ENCODE data around the gene ZCCHC17.

The ZCCHC17 gene

DNA sequence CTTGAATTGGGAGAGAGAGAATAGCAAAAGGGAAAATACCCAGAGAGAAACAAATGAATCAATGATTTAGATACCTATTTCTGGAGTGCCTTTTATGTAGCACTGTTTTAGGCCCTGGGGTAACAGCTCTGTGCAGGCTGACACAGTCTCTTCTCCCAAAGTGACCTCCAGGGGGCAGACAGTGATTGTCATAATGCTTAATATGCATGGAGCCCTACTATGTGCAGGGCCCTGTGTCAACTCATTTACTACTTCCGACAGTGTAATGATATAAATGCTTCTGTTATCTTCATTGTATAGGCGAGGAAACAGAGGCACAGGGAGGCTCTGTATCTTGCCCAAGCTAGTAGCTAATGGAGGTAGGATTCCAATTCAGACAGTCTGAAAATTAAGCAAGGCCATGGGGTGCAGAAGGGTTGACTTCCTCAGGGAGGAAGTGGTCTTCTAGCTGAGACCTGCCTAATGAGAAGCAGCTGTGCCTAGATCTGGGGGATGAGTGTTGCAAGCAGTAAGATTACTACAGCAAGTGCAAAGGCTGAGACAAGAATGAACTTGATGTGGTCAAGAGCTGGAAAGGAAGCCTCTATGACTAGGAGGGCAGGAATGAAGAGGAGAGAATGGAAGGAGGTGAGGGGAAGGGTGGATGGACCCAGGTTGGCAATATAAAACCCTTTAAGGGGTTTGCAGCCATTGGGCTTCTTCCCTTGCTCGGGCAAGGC lies 100.0 kb downstream of the ZCCHC17 start:
- no peak for FAIRE-seq

DNA sequence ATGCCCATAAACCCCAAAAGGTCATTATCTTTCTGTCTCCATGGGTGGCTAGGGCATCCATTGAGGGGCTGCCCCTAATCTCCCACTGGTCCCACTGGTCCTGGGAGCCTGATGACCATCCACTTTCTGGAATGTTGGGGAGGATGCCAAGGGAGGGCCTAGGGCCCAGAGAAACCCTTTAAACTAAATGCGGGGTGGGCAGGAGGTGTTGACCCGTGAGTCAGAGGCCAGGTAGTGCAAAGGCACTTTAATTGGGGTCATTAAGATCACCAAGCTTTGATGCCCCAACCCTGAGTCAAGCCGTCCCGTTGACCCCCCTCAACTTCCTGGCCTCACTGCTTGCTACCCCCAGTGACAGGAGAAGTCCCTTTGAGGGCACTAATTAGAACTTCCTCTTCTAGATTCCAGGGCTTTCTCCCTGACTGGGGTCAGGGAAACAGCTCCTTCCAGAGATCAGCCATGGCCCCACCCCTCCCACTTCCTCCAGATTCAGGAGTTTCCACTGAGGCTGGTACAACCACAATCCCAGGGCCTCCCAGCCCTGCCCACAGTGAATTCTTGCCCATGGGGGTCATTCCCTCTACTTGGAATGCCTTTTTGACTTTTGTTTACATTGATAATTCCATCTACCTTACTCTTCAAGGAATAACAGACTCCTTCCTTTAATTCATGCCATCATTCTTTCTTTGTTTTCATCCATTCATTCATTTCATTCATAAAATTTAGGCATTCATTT lies 100.7 kb downstream of the ZCCHC17 start:
- FAIRE-seq = no peak

DNA sequence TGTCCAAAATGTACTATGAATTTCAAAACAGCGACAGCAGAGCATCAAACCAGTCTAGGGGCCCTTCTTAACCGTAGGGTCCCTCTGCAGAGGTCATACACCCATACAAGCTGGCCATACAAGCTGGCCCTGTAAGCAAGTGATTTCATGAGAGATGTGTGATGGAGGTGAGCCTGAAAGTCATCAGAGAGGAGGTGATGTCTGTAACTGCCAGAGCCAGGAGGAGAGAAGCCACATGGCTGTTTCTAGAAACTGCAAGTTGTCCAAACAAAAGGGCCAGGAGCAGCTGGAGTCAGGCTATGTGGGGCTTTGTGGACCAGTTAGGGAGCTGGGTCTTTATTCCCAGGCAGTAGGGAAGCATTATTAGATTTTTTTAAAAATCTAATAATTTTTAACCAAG lies 101.4 kb downstream of the ZCCHC17 start:
- no peak for FAIRE-seq

DNA sequence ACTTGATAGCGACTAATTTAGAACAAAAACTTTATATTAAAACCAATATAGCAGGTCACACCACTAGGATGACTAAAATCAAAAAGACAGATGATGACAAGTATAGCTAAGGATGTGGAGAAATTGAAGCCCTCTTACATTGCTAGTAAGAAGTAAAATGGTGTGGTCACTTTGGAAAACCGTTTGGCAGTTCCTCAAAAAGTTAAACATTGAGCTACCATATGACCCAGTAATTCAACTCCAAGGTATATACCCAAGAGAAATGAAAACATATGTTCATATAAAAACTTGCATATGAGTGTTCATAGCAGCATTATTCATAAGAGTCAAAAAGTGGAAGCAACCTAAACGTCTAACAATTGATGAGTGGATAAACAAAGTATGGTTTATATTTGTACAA lies 103.1 kb downstream of the ZCCHC17 start:
- FAIRE-seq = no peak

DNA sequence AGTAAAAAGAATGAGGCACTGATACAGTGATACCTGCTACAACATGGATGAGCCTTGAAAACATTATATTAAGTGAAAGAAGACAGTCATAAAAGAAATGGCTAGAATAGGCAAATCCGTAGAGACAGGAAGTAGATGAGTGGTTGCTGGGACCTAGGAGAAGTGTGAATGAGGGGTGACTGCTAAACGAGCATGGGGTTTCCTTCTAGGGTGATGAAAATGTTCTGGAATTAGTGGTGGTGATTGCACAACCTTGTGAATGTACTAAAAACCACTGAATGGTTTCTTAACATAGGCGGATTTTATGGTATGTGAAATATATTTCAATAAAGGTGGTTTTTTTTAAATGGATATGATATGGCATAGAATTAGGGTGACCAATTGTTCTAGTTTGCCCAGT lies 103.6 kb downstream of the ZCCHC17 start:
- no peak for FAIRE-seq

DNA sequence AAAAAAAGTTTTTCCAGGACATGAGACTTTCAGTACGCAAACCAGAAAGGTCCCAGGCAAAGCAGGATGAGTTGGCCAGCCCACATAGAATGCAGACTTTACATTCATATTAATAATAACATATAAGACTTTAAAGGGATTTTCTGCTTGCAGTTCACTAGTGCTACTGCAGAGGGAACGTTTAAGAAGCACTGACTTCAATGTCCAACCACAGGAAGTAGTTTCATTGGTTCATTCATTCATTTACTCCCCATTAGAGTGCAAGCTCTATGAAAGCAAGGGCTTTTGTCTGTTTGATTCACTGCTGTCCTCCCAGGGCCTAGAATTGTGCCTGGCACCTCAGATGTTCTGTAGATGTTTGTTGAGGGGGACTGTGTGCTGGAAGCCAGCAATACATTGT lies 104.4 kb downstream of the ZCCHC17 start:
- FAIRE-seq = no peak

DNA sequence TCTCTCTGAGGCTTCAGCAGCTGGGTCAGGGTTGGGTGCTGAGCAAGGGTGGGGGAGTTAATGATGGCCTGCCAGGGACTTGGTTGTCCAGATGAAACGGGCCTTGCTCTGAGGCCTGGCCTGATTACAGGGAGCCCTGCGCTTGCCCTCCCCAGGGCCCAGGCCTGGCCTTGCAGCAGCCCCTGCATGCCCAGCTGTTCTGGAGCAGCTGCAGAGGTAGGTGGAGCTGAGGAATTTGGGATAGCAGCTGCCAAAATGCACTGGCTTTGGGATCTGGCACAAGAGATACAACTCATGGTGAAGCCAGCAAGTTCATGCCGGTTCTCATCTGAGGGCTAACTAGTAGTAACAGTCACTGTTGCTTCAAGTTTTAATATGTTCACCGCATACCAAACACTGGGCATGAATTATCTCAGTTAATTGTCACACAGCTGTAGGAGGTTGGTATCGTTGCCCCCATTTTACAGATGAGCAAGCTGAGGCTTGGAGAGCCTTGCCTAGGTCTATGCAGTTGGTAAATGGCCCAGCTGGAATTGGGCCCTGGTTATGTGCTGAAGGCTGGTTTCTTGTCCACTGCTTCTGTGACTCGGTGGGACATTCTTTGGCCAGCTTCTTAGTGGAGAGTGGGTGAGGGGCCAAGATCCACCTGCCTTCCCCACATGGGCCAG lies 108.9 kb downstream of the ZCCHC17 start:
- FAIRE-seq = no peak

DNA sequence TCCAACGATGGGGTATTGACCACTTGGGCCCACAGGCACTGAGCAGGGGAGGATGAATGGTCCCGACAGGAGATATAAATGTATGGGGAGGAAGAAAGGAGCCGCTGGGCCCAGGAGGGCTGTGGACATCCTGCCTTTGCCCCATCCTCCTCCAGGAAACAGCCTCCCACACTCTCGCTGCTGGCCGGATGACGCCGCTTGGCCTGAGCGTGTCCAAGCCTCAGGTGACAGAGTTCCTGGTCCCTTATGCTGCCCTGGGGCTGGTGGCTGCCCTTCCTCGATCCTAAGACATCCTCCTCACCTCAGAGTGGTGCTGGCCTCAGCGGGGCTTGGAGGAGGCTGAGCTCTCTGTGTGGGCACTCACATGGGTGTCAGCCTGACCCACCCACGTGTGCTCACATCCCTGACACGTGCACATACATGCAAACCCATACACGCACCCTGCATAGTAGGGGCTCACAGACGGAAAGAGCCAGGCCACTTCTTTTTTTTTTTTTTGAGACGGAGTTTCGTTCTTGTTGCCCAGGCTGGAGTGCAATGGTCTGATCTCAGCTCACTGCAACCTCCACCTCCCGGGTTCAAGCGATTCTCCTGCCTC lies 110.3 kb downstream of the ZCCHC17 start:
- FAIRE-seq = no peak

DNA sequence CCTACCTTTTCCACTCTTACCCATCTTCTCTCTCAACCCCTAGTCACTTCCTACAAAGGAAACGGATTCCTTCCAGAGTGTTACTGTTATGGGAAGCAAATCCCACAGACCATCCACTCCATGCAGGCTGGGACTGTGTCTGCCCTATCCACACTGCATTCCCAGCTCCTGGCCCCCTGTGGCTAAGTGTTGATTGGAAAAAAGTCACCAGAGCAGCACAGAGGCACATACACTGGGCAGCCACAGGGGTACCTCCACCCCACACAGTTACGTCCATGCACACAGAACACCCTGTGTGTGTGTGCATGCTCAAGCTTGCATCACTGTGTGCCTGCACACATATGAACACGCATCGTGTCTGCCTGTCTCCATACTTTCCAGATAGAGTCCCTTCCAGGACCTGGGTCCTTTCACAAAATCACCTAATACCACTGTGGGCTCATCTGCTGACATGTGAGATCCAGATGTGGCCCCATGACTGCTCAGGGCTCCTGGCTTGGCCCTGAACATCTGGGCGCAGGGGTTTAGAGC lies 112.0 kb downstream of the ZCCHC17 start:
- no peak for FAIRE-seq

DNA sequence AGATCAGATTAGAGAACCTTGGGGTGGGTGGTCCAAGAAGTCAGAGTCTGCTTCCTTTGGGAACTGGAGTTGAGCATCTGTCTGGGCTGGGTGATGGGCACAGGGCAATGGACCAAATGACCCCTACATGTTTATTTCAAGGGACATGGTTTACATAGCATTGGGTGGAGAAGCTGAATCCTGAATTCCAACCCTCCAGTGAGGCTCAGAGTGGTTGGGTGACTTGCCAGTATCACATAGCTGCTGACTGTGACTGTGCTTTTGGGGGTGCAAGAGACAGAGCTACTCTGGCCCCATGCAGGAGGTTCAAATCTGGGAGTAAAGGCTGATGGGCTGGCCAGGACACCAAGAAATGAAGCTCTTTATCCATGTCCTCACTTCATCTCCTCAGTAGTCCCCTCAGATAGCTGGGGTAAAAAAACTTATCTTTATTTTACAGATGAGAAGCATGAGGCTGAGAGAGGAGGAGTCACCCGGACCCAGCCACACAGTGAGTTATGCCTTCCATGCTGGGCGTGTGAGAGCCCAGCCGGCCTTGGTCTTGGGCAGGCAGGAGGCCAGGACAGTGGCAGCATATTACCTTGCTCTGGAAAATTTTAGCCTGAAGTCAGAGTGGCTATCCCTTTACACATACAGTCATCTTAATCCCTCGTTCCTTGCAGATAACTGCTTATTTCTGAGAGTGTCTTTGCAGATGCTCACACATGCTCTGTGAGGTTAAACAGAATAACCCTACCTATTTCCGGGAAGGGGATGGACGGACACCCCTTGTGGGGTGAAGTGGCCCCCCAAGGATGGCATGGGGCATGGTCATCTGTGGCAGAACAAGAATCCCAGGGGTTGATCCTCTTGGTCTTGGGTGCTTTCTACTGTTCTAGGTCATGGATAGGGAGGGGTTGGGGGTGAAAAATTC lies 113.4 kb downstream of the ZCCHC17 start:
- FAIRE-seq = no peak

DNA sequence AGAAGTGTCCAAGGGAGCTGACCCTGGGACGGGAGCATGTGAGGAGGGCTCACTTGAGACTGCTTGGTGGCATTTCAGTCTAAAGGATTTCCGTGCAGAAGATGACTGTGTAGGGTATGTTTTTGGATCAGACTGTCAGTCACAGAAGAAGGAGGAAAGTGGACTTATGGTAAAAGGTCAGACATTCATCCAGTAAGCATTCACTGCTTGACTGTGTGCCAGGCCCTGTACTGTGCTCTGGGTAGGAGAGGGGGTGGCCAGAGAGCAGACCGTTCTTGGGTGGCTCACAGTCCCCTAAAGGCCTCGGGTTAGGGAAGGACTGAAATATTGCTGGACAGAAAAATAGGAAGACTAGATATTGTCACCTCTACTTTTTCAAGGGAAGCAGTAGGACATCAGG lies 114.0 kb downstream of the ZCCHC17 start:
- FAIRE-seq = no peak

DNA sequence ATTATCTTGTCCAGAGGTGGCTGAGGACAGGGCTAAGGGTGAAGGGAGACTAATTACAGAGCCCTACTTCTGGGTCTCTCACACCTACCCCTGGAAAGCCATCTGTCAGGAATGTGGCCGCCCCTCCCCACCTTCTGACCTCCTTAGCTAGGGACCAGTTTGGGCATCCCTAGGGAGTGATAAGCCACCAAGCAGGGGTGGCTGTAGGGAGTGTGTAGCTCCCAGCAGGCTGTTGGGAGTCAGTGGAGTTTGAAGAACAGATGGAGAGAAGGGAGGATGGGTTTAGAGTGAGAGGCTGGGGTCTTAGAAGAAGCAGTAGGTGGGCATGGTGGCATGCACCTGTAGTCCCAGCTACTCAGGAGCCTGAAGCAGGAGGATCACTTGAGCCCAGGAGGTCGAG lies 115.4 kb downstream of the ZCCHC17 start:
- no peak for FAIRE-seq

DNA sequence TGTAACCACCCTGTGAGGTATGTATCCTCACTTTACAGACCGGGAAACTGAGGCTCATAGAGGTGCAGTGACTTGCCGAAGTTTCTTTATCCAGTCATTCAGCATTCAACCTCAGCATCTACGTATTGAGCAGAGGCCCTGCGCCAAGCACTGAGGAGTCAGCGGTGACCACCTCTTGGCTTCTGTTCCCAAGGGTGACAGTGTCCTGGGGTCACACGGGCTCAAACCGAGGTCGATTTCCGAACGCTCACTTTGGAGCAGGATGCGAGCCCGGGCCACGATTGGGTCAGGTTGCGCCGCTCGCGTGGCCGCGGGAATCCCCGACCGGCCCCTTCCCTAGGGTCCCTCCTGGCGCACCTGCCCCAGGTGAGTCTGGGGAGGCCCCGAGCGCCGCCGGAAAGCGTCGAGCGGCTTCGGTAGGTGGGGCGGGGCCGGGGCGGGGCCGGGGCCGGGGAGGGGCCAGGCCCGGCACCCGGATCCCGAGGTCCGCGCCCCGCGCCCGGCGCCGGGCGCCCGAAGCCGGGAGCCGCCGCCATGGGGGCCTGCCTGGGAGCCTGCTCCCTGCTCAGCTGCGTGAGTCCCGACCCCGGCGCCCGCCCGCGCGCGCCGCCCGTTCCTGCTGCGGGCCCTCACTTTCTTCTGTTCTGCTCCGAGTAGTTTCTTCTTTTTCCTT lies 116.0 kb downstream of the ZCCHC17 start, which contains the start of gene SERINC2:
TSS of gene SERINC2 (plus strand) at position 482 of the 673 bp plus-strand sequence. CDS start at position 535, 53 bp downstream.
- no peak for FAIRE-seq

DNA sequence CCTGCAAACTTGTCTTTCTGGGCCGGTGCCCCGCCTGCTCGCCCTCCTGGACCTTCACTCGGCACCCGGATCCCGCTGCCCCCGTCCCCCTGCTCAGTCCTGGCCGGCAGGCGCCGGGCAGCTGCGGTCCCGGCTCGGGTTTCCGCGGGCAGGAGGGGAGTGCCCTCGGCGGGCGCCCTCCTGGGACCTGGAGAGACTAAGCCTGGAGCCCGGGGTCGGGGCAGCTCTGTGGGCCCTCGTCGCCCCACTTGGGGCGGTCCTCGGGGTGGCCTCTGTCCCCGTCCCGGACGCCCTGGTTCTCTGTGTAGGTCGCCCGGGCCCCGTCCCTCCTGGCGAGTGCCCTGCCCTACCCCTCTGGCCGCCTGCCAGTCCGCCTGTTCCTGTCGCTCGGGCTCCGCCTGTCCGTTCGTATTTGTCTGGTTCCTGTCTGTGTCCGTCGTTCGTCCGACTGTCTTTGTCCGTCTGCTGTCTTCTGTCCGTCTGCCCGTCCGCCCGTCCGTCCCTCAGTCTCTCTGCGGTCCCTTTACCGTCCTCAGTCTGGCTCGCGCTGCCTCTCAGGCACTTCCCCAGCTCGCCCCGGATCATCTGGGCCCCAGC lies 116.7 kb downstream of the ZCCHC17 start:
- no peak for FAIRE-seq

Data from G401.6 (cell line).